Measurements from ENCODE around the gene CITED4.

CITED4 gene

DNA sequence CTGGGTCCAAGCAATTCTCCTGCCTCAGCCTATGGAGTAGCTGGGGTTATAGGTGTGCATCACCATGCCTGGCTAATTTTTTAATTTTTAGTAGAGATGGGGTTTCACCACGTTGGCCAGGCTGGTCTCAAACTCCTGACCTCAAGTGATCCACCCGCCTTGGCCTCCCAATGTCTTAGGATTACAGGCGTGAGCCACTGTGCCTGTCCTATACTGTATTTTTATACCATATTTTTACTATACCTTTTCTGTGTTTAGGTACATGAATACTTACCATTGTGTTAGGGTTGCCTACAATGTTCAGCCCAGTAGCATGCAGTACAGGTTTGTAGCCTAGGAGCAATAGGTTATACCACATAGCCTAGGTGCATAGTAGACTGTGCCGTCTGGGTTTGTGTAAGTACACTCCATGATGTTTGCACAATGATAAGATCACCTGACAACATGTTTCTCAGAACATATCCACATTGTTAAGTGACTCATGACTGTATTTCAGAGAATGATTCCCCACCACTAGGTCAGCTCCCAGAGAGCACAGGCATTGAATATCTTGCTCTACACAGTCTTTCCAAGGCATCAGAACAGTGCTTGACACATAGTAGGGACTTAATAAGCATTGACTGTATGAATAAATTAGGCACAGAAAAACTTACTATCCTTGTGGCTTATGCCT is 6.0 kb upstream of the CITED4 start:
- no peak for TF ChIP-seq ESRRG (CRISPR knock-in tag; IDR thresholded peaks at IDR 0.05)
- no peak for TF ChIP-seq PPARA (CRISPR knock-in tag; IDR thresholded peaks at IDR 0.05; ENCODE audit: borderline replicate concordance)
- no peak for TF ChIP-seq ZNF565 (CRISPR knock-in tag; conservative IDR thresholded peaks at IDR 0.05; ENCODE audit: low read depth)
- no peak for TF ChIP-seq GLIS3 (CRISPR knock-in tag; IDR thresholded peaks at IDR 0.05)
- no peak for TF ChIP-seq ARNTL (CRISPR knock-in tag; IDR thresholded peaks at IDR 0.05; ENCODE audit: borderline replicate concordance, low read depth)
- peak; percentile 66 for ATAC-seq

DNA sequence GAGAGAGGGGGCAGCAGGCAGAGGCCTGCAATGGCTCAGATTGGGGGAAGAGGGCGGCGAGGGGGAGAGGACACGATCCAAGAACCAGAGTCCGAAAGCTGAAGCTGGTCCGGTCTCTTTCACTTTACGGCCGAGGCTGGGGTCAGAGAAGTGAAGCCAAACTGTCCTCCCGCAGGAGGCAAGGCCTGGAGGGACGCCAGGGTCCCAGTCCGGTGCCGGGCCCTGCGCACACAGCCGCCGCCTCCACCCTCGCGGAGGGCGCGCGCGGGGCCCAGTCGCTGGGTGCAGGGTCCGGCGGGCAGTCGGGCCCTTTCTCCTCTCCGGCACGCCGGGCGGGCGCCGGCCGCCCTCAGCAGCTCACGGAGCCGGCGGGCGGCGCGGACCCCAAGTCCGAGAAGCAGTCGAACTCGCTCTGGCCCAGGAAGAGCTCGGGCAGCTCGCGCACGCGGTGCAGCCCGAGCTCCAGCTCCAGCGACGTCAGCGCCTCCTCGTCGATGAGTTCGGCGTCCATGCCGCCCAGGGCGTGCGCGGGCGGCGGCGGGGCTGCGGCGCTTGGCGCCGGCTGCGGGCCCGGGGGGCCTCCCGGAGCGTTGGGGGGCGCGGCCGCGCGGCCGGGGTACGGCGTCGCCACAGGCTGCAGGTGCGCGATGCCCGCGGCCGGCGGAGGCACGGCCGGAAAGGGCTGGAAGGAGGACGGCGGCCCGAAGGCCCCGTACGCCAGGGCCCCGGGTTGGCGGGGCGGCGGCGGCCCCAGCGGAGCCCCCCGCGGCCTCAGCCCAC is 749 bp downstream of the CITED4 start:
- no peak for ATAC-seq
- TF ChIP-seq ARNTL (CRISPR knock-in tag; IDR thresholded peaks at IDR 0.05; ENCODE audit: borderline replicate concordance, low read depth) = no peak
- TF ChIP-seq, protein P1, sequence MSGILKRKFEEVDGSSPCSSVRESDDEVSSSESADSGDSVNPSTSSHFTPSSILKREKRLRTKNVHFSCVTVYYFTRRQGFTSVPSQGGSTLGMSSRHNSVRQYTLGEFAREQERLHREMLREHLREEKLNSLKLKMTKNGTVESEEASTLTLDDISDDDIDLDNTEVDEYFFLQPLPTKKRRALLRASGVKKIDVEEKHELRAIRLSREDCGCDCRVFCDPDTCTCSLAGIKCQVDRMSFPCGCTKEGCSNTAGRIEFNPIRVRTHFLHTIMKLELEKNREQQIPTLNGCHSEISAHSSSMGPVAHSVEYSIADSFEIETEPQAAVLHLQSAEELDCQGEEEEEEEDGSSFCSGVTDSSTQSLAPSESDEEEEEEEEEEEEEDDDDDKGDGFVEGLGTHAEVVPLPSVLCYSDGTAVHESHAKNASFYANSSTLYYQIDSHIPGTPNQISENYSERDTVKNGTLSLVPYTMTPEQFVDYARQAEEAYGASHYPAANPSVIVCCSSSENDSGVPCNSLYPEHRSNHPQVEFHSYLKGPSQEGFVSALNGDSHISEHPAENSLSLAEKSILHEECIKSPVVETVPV (CRISPR knock-in tag; IDR thresholded peaks at IDR 0.05) = no peak

DNA sequence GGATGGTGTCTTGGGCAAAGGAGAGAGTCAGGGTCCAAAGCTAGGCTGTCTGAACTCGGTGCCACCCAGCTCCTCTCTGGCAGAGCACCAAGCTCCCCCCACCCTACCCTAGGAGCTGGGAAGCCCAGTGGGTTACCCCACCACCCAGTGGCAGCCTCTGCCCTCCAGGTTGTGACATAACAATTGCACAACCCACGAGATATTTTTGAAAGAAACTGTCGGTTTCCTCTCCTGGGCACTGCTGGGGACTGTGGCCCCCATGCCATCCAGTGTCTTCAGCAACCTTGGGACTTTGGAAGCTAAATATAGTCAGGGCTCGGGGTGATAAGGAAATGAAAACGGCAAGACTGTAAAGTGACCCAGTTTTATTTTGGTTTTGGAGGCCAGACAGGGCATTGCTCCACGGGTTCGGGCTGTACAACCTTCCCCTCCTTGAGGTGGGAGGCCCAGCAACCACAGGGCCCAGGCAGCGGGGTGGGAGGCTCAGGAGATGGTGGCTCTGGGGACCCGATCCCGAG is 1.4 kb downstream of the CITED4 start:
- ATAC-seq = no peak
- TF ChIP-seq RARB (CRISPR knock-in tag; IDR thresholded peaks at IDR 0.05) = no peak
- TF ChIP-seq PATZ1 (CRISPR knock-in tag; IDR thresholded peaks at IDR 0.05; ENCODE audit: borderline replicate concordance) = no peak

DNA sequence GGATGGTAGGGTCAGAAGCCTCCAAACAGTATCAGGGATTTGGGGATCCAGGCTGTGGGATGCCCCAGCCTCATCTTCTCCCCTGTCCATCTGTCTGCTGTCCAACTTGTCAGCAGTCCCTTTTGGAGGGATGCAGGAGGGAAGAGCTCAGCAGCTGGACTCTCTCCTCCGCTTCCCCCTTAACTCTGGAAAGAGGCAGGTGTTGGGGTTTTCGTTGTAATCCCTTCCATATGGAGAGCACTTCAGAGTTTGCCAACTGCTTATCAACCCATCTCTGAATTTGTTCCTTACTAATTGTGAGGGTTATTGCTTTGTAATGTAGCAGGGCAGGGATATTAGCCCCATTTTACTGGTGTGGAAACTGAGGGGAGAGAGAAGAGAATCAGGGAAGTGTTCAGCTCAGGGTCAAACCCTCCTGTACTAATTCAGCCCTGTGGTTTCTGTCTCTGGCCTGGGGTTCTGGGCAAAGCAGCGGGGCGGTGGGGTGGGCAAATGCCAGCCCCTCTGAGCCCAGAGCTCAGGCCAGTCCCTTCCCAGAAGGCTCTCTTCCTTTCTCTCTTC is 3.2 kb downstream of the CITED4 start:
- no peak for ATAC-seq
- TF ChIP-seq PPARA (CRISPR knock-in tag; IDR thresholded peaks at IDR 0.05; ENCODE audit: borderline replicate concordance) (no peak), PATZ1 (CRISPR knock-in tag; IDR thresholded peaks at IDR 0.05; ENCODE audit: borderline replicate concordance) (no peak)

- no peak for ATAC-seq
- TF ChIP-seq ZC3H10 (CRISPR knock-in tag; IDR thresholded peaks at IDR 0.05) = no peak
- no peak for TF ChIP-seq ZNF565 (CRISPR knock-in tag; conservative IDR thresholded peaks at IDR 0.05; ENCODE audit: low read depth)
- no peak for TF ChIP-seq CSDC2 (CRISPR knock-in tag; IDR thresholded peaks at IDR 0.05)
- no peak for TF ChIP-seq PATZ1 (CRISPR knock-in tag; IDR thresholded peaks at IDR 0.05; ENCODE audit: borderline replicate concordance)
- TF ChIP-seq TOX (CRISPR knock-in tag; IDR thresholded peaks at IDR 0.05; ENCODE audit: borderline replicate concordance) = no peak
- TF ChIP-seq ZNF70 (CRISPR knock-in tag; IDR thresholded peaks at IDR 0.05) = no peak
- no peak for TF ChIP-seq ZFP3 (CRISPR knock-in tag; IDR thresholded peaks at IDR 0.05)
Observed at GRCh38 chr1:40857737-40858136, 4.4 kb downstream of the CITED4 start.

DNA sequence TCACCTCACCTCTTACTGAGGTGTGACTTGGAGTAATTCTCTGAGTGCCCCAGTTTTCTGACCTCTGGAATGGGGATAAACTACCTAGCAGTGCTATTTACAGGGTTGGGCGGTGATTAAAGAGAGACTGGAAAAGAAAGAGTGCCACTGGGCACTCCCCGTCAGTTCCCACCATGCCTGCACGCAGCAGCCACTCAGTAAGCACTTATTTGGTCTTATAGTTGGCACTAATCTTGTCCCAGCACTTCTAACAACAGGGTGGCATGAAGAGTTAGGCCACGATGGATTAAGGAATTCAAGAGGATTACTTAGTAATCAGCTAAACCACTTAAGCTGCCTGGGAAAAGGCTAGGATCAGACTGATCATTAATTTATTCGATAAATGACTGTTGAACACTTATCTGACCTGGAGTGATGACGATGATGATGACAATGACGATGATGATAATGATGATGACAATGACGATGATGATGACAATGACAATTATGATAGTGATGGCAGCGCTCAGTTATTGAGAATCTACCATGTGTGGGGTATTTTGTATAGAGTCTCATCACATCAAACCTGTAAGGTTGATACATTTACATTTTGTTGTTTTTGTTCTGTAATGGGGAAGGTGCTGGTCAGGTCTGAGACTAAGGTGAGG is 5.4 kb downstream of the CITED4 start:
- ATAC-seq = no peak
- TF ChIP-seq PATZ1 (CRISPR knock-in tag; IDR thresholded peaks at IDR 0.05; ENCODE audit: borderline replicate concordance) (no peak), TCF4 (CRISPR knock-in tag; IDR thresholded peaks at IDR 0.05; ENCODE audit: borderline replicate concordance) (no peak), ZNF565 (CRISPR knock-in tag; conservative IDR thresholded peaks at IDR 0.05; ENCODE audit: low read depth) (no peak), CREB5 (CRISPR knock-in tag; IDR thresholded peaks at IDR 0.05; ENCODE audit: low read depth) (no peak), RARB (CRISPR knock-in tag; IDR thresholded peaks at IDR 0.05) (no peak), PPARA (CRISPR knock-in tag; IDR thresholded peaks at IDR 0.05; ENCODE audit: borderline replicate concordance) (no peak), OSR1 (CRISPR knock-in tag; IDR thresholded peaks at IDR 0.05) (no peak)
